Chondrocyte (in vitro differentiated cells): Measurements from ENCODE around the gene SF3B2. TPM values are rescaled to one million over a fixed set of nuclear protein-coding genes. Genes with fewer than 3 reads are reported as not detected.
"Not testable (repeated sequence)": the region's sequence is repeated elsewhere in the genome, so short reads cannot be mapped to it uniquely, and the experiment has no call there.

ENCODE experiments used
- DNase-seq: peaks from one replicate; pipeline ENCODE4 v3.0.0; 2021; ENCODE audit warnings: mixed read lengths, low spot score
- H3K27ac Mint-ChIP-seq: one replicate; pipeline ENCODE4 v1.8.0; 2021; ENCODE audit warnings: mild to moderate bottlenecking, moderate library complexity, mixed read lengths; ENCODE audit not compliant: unreplicated experiment
- H3K27me3 Mint-ChIP-seq: 2 replicates; pipeline ENCODE4 v1.8.0; 2021; ENCODE audit warnings: low read depth, mixed read lengths
- H3K36me3 Mint-ChIP-seq: 2 replicates; pipeline ENCODE4 v1.8.0; 2021; ENCODE audit warnings: low read depth, mixed read lengths
- H3K4me1 Mint-ChIP-seq: 2 replicates; pipeline ENCODE4 v1.8.0; 2021; ENCODE audit warnings: low read depth, mild to moderate bottlenecking, mixed read lengths
- H3K4me3 Mint-ChIP-seq: one replicate; pipeline ENCODE4 v1.8.0; 2021; ENCODE audit warnings: mild to moderate bottlenecking, moderate library complexity, mixed read lengths; ENCODE audit not compliant: unreplicated experiment
- H3K9me3 Mint-ChIP-seq: 2 replicates; pipeline ENCODE4 v1.8.0; 2021; ENCODE audit warnings: low read depth, mixed read lengths
- CTCF ChIP-seq: fragments of 200-600 bp; sonication (generic); IDR thresholded peaks from 2 replicates; pipeline ENCODE4 v1.5.0; 2021; ENCODE audit warnings: antibody characterized with exemption, mild to moderate bottlenecking, moderate library complexity
- total RNA-seq: library from RNA; stranded (reverse); gene quantifications from 3 replicates; pipeline ENCODE4 v1.2.1, GENCODE V29; 2021

The SF3B2 gene
- total RNA-seq, 1 donor from 2014 or later, result 142 TPM

GRCh38 chr11:66111158-66111557 is 59.0 kb downstream of the SF3B2 start:
- no peak for DNase-seq
- Mint-ChIP-seq H3K27me3 (no peaks in the 10 kb centered on the region), H3K4me1 (peaks cover 49% of the 10 kb centered on the region), H3K27ac (peak overlapping the region; percentile 68), H3K36me3 (peaks cover 4% of the 10 kb centered on the region), H3K9me3 (no peaks in the 10 kb centered on the region), H3K4me3 (no peak overlapping the region)
- no peak for TF ChIP-seq CTCF

GRCh38 chr11:66112041-66112491 is 59.9 kb downstream of the SF3B2 start:
- Mint-ChIP-seq H3K36me3 (peaks cover 4% of the 10 kb centered on the region), H3K9me3 (no peaks in the 10 kb centered on the region), H3K27me3 (no peaks in the 10 kb centered on the region), H3K27ac (peak overlapping the region; percentile 78), H3K4me3 (no peak overlapping the region), H3K4me1 (peaks cover 53% of the 10 kb centered on the region)
- TF ChIP-seq CTCF, result no peak
- no peak for DNase-seq

DNA sequence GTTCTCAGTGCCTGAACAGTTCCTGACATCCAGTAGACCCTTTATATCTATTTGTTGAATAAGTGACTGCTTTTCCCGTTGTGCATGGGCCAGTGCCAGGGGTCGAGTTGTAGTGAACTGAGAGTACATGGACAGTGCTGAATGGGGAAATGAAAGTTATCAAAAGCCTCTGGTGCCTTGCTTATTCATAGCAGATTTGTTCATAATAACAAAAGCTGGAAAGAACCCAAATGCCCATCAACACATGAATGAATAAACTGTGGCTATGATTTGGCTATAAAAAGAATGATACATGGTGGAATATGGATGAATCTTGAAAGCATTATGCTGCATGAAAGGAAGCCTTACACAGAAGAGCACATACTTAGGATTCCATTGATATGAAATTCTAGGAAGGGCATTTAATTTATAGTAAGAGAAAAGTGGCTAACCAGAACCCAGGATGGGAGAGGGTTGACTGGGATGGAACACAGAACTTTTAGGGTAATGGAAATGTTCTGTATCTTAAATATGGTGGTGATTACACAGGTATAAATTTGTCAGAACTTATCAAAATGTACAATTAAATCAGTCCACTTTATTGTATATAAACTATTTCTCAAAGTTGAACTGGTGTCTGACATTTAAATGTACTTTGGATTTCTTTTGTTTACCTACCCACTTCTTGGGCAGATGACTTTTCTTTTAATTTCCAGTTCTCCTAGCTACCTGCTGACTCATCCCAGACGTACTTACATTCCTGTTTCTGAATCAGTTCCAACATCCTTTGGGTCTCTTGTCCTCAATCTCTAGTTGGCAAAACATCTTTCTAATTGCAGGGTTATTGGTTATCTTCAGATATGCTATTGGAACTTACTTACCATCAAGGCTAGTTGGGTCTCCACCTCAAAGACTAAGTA is 60.7 kb downstream of the SF3B2 start:
- no peaks in the 10 kb centered on the region for H3K36me3 Mint-ChIP-seq
- H3K4me1 Mint-ChIP-seq, result peaks cover 49% of the 10 kb centered on the region
- no peaks in the 10 kb centered on the region for H3K27me3 Mint-ChIP-seq
- H3K27ac Mint-ChIP-seq, result peak overlapping the region; percentile 78
- H3K9me3 Mint-ChIP-seq, result no peaks in the 10 kb centered on the region
- no peak for DNase-seq
- H3K4me3 Mint-ChIP-seq, result peak overlapping the region; percentile 16
- TF ChIP-seq CTCF, result no peak

DNA sequence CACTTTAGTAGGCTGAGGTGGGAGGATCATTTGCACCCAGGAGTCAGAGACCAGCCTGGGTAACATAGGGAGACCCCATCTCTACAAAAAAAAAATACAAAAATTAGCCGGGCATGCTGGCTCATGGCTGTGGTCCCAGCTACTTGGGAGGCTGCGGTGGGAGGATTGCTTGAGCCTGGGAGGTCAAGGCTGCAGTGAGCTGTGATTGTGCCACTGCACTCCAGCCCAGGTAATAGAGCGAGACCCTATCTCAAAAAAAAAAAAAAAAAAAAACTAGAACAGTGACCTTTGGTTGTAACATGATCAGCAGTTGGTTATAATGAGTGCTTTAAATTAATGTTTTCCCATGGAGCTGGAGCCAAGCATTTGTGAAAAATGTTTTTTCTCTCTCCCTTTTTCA is 62.8 kb downstream of the SF3B2 start:
- H3K27ac Mint-ChIP-seq, H3K4me3 Mint-ChIP-seq: not testable (repeated sequence)

GRCh38 chr11:66115638-66116301 is 63.6 kb downstream of the SF3B2 start:
- Mint-ChIP-seq H3K4me1 (peaks cover 72% of the 10 kb centered on the region), H3K9me3 (no peaks in the 10 kb centered on the region), H3K27ac (peak overlapping the region; percentile 82), H3K36me3 (no peaks in the 10 kb centered on the region), H3K27me3 (no peaks in the 10 kb centered on the region), H3K4me3 (no peak overlapping the region)
- TF ChIP-seq CTCF, result no peak
- DNase-seq, result no peak

More for the DNA sequence above, 62.8 kb downstream of the SF3B2 start:
- peaks cover 69% of the 10 kb centered on the region for H3K4me1 Mint-ChIP-seq
- H3K27me3 Mint-ChIP-seq, H3K36me3 Mint-ChIP-seq, H3K9me3 Mint-ChIP-seq, DNase-seq: not testable (repeated sequence)
